Liver (tissue), 9 donors: Measurements from ENCODE around the gene HINT1. TPM values are rescaled to one million over a fixed set of nuclear protein-coding genes. Genes with fewer than 3 reads are reported as not detected.

ENCODE experiments used
- DNase-seq: peaks from one replicate; pipeline ENCODE4 v3.0.0-alpha.2; 2017; ENCODE audit warnings: low spot score
- H3K27ac ChIP-seq, 2 donors: one replicate each; pipeline ENCODE4 v1.7.0; 2013; ENCODE audit warnings: inconsistent platforms in 2 of 2, low read length in 2 of 2, control low read depth in 1 of 2, low read depth in 1 of 2, mild to moderate bottlenecking in 1 of 2
- H3K27me3 ChIP-seq, 4 donors: one replicate each; pipeline versions ENCODE4 v1.6.1 to v1.7.0; 2013; ENCODE audit warnings: low read length in 3 of 4, inconsistent platforms in 1 of 4, mild to moderate bottlenecking in 1 of 4, moderate library complexity in 1 of 4; ENCODE audit not compliant: control insufficient read depth in 4 of 4, insufficient read depth in 4 of 4
- H3K36me3 ChIP-seq, 4 donors: one replicate each; pipeline versions ENCODE4 v1.6.1 to v1.7.0; 2013; ENCODE audit warnings: low read length in 3 of 4, mild to moderate bottlenecking in 3 of 4, low read depth in 1 of 4, moderate library complexity in 1 of 4; ENCODE audit not compliant: control insufficient read depth in 4 of 4, insufficient read depth in 3 of 4
- H3K4me1 ChIP-seq, 4 donors: one replicate each; pipeline versions ENCODE4 v1.6.1 to v1.7.0; 2013; ENCODE audit warnings: low read length in 3 of 4, mild to moderate bottlenecking in 3 of 4, moderate library complexity in 1 of 4; ENCODE audit not compliant: control insufficient read depth in 4 of 4, insufficient read depth in 4 of 4
- H3K4me3 ChIP-seq, 3 donors: one replicate each; pipeline versions ENCODE4 v1.6.1 to v1.7.0; 2013; ENCODE audit warnings: low read length in 3 of 3, control low read depth in 1 of 3, low read depth in 1 of 3, mild to moderate bottlenecking in 1 of 3
- H3K9ac ChIP-seq, 2 donors: one replicate each; pipeline ENCODE4 v1.7.0; 2013; ENCODE audit warnings: low read length in 2 of 2, mild to moderate bottlenecking in 2 of 2, moderate library complexity in 2 of 2, control low read depth in 1 of 2, low read depth in 1 of 2
- H3K9me3 ChIP-seq, 4 donors: one replicate each; pipeline versions ENCODE4 v1.6.1 to v1.7.0; 2013; ENCODE audit warnings: low read length in 3 of 4; ENCODE audit not compliant: control insufficient read depth in 4 of 4
- ATF3 ChIP-seq: IDR thresholded peaks from 2 replicates; pipeline ENCODE4 v1.6.1; 2016; ENCODE audit warnings: antibody characterized with exemption
- EGR1 ChIP-seq, 2 donors: IDR thresholded peaks; 2 replicates each; pipeline ENCODE4 v1.6.1; 2016 to 2018; ENCODE audit warnings: antibody characterized with exemption in 2 of 2, low read depth in 2 of 2
- FOXA1 ChIP-seq: IDR thresholded peaks from 2 replicates; pipeline ENCODE4 v1.6.1; 2016; ENCODE audit warnings: antibody characterized with exemption
- FOXA2 ChIP-seq: IDR thresholded peaks from 2 replicates; pipeline ENCODE4 v1.6.1; 2016; ENCODE audit warnings: antibody characterized with exemption
- GABPA ChIP-seq, 2 donors: IDR thresholded peaks in 1 of 2; conservative IDR thresholded peaks in 1 of 2; 2 replicates each; pipeline ENCODE4 v1.6.1; 2016; ENCODE audit warnings: antibody characterized with exemption in 2 of 2, mild to moderate bottlenecking in 1 of 2, moderate library complexity in 1 of 2
- HNF4A ChIP-seq, 2 donors: conservative IDR thresholded peaks; 2 replicates each; pipeline ENCODE4 v1.6.1; 2016; ENCODE audit warnings: antibody characterized with exemption in 2 of 2, mild to moderate bottlenecking in 2 of 2
- HNF4G ChIP-seq: IDR thresholded peaks from 2 replicates; pipeline ENCODE4 v1.6.1; 2016; ENCODE audit warnings: antibody characterized with exemption
- JUND ChIP-seq, 2 donors: IDR thresholded peaks; 2 replicates each; pipeline ENCODE4 v1.6.1; 2016; ENCODE audit warnings: antibody characterized with exemption in 2 of 2
- MAX ChIP-seq: IDR thresholded peaks from 2 replicates; pipeline ENCODE4 v1.6.1; 2016; ENCODE audit warnings: antibody characterized with exemption
- NR2F2 ChIP-seq: IDR thresholded peaks from 2 replicates; pipeline ENCODE4 v1.6.1; 2016; ENCODE audit warnings: antibody characterized with exemption
- RAD21 ChIP-seq, 2 donors: IDR thresholded peaks; 2 replicates each; pipeline ENCODE4 v1.6.1; 2016; ENCODE audit warnings: antibody characterized with exemption in 2 of 2, mild to moderate bottlenecking in 2 of 2
- RXRA ChIP-seq, 2 donors: IDR thresholded peaks; 2 replicates each; pipeline ENCODE4 v1.6.1; 2017 to 2018; ENCODE audit warnings: antibody characterized with exemption in 2 of 2, mild to moderate bottlenecking in 1 of 2
- SP1 ChIP-seq: IDR thresholded peaks from 2 replicates; pipeline ENCODE4 v1.6.1; 2018; ENCODE audit warnings: antibody characterized with exemption, mild to moderate bottlenecking
- TAF1 ChIP-seq: conservative IDR thresholded peaks from 2 replicates; pipeline ENCODE4 v1.6.1; 2016; ENCODE audit warnings: antibody characterized with exemption, mild to moderate bottlenecking
- YY1 ChIP-seq: IDR thresholded peaks from 2 replicates; pipeline ENCODE4 v1.6.1; 2016; ENCODE audit warnings: antibody characterized with exemption, mild to moderate bottlenecking
- WGBS: extraction: QIAGEN DNeasy Blood & Tissue Kit; methylation state at CpG from one replicate; pipeline ENCODE4 v1.1.7; 2013; 5-methylcytosine and 5-hydroxymethylcytosine counted together
- polyA plus RNA-seq, 2 donors: library from polyadenylated mRNA; stranded (reverse) in 1 of 2; unstranded in 1 of 2; fragments of 200-250 nt in 1 of 2; fragments of >200 nt in 1 of 2; fragmentation: Nextera tagmentation in 1 of 2; extraction: Ambion mirVana in 1 of 2; gene quantifications; one replicate each; pipeline versions ENCODE4 v1.2.1 to v1.2.3, GENCODE V29; 2013 to 2015
- total RNA-seq, 2 donors: library from RNA; depleted of rRNA; stranded (reverse); fragments of >200 nt; gene quantifications; one replicate each; pipeline ENCODE4 v1.2.3, GENCODE V29; 2014
- TF ChIP-seq, protein P1 (sequence below): IDR thresholded peaks from 2 replicates; pipeline ENCODE4 v1.6.1; 2016; ENCODE audit warnings: antibody characterized with exemption
- TF ChIP-seq, protein P2 (sequence below): fragments of 150-350 bp; IDR thresholded peaks from 2 replicates; pipeline ENCODE4 v1.5.1; 2017; ENCODE audit warnings: improper control_type of control experiment, low read depth, low read length; ENCODE audit not compliant: missing input control
- TF ChIP-seq, protein P3 (sequence below): IDR thresholded peaks from 2 replicates; pipeline ENCODE4 v1.6.1; 2016; ENCODE audit warnings: antibody characterized with exemption, mild to moderate bottlenecking
- donor health status: healthy.
- donor health status: healthy.
- donor health status: healthy.
- donor health status: healthy.
- donor health status: healthy.

Gene HINT1
- total and polyA plus RNA-seq, 4 donors = 112 to 902 (median 314) TPM

DNA sequence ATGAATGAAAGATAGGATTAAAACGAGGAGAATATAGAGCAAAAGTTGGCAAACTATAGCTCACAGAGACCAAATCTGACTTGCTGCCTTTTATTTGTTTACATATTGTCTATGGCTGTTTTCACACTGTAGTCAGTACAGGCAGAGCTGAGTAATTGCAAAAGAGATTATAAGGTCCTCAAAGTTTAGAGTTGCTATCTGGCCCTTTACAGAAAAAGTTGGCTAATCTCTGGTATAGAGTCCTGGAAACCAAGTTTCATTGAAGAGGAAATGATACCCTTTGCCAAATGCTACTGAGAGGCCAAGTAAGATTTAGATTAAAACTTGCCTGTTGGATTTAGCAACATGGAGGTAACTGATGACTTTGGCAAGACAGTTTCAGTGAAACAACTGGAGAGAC lies 41.7 kb upstream of the HINT1 start:
- H3K4me3 ChIP-seq = no peak overlapping the region
- peaks cover 0 to 6% (median 2%) of the 10 kb centered on the region in 4 donors for H3K4me1 ChIP-seq
- TF ChIP-seq, protein P1, sequence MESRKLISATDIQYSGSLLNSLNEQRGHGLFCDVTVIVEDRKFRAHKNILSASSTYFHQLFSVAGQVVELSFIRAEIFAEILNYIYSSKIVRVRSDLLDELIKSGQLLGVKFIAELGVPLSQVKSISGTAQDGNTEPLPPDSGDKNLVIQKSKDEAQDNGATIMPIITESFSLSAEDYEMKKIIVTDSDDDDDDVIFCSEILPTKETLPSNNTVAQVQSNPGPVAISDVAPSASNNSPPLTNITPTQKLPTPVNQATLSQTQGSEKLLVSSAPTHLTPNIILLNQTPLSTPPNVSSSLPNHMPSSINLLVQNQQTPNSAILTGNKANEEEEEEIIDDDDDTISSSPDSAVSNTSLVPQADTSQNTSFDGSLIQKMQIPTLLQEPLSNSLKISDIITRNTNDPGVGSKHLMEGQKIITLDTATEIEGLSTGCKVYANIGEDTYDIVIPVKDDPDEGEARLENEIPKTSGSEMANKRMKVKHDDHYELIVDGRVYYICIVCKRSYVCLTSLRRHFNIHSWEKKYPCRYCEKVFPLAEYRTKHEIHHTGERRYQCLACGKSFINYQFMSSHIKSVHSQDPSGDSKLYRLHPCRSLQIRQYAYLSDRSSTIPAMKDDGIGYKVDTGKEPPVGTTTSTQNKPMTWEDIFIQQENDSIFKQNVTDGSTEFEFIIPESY = no peak
- TF ChIP-seq NR2F2 (no peak), MAX (no peak), RAD21 (IDR thresholded peaks at IDR 0.05) (no peak), FOXA2 (no peak), HNF4A (conservative IDR thresholded peaks at IDR 0.05) (no peak), SP1 (no peak), JUND (IDR thresholded peaks at IDR 0.05) (no peak)
- no peak overlapping the region for H3K27ac ChIP-seq
- no peak for DNase-seq
- H3K27me3 ChIP-seq = no peaks in the 10 kb centered on the region
- no peaks in the 10 kb centered on the region for H3K9me3 ChIP-seq
- 49% methylated on average over 1 of the region's 1 CpG for WGBS
- H3K9ac ChIP-seq = no peak overlapping the region
- H3K36me3 ChIP-seq = no peaks in the 10 kb centered on the region

- no peak overlapping the region for H3K27ac ChIP-seq
- H3K9me3 ChIP-seq = no peaks in the 10 kb centered on the region
- H3K36me3 ChIP-seq = no peaks in the 10 kb centered on the region
- 89% methylated on average over 2 of the region's 2 CpGs for WGBS
- no peak overlapping the region for H3K4me3 ChIP-seq
- H3K9ac ChIP-seq = no peak overlapping the region
- no peak for DNase-seq
- H3K27me3 ChIP-seq = no peaks in the 10 kb centered on the region
- H3K4me1 ChIP-seq = peaks cover 0 to 6% (median 2%) of the 10 kb centered on the region in 4 donors
- no peak for TF ChIP-seq NR2F2
- TF ChIP-seq HNF4G = no peak
- no peak for TF ChIP-seq ATF3
- TF ChIP-seq RXRA (IDR thresholded peaks at IDR 0.05) = no peak
- TF ChIP-seq MAX = no peak
- TF ChIP-seq TAF1 = no peak
- TF ChIP-seq FOXA1 = no peak
- TF ChIP-seq RAD21 (IDR thresholded peaks at IDR 0.05) = no peak
- no peak for TF ChIP-seq YY1
- TF ChIP-seq, protein P2, sequence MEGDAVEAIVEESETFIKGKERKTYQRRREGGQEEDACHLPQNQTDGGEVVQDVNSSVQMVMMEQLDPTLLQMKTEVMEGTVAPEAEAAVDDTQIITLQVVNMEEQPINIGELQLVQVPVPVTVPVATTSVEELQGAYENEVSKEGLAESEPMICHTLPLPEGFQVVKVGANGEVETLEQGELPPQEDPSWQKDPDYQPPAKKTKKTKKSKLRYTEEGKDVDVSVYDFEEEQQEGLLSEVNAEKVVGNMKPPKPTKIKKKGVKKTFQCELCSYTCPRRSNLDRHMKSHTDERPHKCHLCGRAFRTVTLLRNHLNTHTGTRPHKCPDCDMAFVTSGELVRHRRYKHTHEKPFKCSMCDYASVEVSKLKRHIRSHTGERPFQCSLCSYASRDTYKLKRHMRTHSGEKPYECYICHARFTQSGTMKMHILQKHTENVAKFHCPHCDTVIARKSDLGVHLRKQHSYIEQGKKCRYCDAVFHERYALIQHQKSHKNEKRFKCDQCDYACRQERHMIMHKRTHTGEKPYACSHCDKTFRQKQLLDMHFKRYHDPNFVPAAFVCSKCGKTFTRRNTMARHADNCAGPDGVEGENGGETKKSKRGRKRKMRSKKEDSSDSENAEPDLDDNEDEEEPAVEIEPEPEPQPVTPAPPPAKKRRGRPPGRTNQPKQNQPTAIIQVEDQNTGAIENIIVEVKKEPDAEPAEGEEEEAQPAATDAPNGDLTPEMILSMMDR = no peak
- TF ChIP-seq EGR1 (IDR thresholded peaks at IDR 0.05; ENCODE audit: low read depth in 2 of 2) = no peak
- TF ChIP-seq, protein P3, sequence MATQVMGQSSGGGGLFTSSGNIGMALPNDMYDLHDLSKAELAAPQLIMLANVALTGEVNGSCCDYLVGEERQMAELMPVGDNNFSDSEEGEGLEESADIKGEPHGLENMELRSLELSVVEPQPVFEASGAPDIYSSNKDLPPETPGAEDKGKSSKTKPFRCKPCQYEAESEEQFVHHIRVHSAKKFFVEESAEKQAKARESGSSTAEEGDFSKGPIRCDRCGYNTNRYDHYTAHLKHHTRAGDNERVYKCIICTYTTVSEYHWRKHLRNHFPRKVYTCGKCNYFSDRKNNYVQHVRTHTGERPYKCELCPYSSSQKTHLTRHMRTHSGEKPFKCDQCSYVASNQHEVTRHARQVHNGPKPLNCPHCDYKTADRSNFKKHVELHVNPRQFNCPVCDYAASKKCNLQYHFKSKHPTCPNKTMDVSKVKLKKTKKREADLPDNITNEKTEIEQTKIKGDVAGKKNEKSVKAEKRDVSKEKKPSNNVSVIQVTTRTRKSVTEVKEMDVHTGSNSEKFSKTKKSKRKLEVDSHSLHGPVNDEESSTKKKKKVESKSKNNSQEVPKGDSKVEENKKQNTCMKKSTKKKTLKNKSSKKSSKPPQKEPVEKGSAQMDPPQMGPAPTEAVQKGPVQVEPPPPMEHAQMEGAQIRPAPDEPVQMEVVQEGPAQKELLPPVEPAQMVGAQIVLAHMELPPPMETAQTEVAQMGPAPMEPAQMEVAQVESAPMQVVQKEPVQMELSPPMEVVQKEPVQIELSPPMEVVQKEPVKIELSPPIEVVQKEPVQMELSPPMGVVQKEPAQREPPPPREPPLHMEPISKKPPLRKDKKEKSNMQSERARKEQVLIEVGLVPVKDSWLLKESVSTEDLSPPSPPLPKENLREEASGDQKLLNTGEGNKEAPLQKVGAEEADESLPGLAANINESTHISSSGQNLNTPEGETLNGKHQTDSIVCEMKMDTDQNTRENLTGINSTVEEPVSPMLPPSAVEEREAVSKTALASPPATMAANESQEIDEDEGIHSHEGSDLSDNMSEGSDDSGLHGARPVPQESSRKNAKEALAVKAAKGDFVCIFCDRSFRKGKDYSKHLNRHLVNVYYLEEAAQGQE = no peak
- TF ChIP-seq GABPA (IDR thresholded peaks at IDR 0.05 in 1 of 2, conservative IDR thresholded peaks at IDR 0.05 in 1 of 2) = no peak
- TF ChIP-seq FOXA2 = no peak
- TF ChIP-seq, protein P1 = no peak
- no peak for TF ChIP-seq JUND (IDR thresholded peaks at IDR 0.05)
- no peak for TF ChIP-seq HNF4A (conservative IDR thresholded peaks at IDR 0.05)
Observed at GRCh38 chr5:131206061-131206460, 41.0 kb upstream of the HINT1 start.
